UCSD-AML1 (cell line): Measurements from ENCODE around the gene HIVEP3.

Source experiments
- DNase-seq: peaks from one replicate; lab custom pipeline; 2025; ENCODE audit not compliant: unreplicated experiment; lab: John Stamatoyannopoulos, UW

HIVEP3 gene

DNA sequence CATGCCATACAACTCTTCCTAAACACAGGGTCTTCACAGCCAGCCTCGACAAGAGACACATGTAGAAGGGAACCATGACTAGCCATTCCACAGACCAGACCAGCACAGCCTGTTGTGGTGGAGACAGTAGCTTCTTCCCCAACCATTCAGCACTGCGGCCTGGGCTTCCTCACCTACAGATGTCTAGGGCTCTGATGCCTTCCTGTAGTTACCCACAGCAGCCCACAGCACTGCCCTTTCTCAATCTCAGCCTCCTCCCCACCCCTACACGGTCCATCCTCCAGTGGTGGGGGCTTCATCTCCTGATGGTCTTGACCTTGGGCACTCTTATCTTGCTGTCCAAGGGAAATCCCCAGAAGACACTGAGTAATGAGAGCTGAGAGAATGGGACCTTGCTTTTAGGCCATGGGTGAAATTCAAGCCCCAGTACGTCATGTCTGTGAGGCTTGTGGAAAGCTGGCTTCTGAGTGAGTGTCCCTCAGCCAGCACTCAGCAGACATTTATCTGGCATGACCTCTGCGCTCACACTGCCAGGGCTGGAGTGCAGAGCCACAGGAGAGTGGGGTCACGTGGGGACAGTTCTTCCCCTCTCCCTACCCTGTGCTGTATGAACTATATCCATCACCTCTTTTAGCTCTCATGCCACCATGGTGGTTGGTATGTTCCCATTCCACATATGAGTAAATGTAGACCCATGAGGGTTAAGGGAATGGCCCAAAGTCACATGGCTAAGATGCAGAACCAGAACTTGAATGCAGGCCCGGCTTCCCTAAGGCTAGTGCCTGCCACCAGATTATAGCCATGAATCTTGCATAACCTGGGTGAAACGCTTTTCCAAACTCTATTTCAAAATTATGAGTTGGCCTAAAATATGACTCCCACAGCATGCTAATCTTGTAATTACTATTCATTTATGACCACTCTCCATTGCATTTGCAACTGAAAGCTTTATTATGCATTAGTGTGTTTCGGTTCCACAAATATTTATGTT is 104.7 kb downstream of the HIVEP3 start:
- no peak for DNase-seq

DNA sequence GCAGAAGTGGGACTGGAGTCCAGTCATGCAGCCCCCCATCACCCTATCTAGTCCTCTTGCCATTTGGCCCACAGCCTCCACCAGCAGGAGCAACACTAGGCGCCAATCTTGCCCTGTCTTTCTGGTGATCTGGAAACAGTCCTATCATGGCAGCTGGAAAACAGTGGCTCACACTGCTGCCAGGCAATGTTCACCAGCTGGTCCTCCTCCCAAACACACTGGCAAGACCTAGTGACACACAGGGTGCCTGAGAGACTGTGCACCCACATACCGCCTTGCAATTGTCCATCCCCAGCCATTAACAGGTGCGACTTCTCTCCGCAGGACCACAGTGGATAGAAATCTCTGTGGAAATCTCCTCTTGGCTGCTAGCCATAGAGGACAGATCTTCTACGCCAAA is 105.5 kb downstream of the HIVEP3 start:
- DNase-seq: no peak

DNA sequence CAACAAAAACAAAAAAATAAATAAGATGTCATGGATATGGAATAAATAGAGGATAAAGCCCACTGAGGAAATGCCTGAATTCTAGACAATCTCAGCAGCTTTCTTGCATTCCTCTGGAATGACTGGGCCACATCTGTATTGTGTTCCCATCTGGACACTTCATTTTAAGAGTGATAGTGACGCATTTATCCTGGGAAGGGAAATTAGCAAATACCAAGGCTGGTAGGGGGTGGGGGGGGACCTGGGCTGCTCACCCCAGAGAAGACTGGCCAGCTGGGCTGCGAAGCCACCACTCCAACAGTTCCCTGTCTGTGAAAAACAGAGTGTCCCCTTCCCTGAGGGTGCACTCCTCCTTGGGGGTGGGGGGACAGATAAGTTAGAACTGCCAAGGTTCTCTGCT is 106.3 kb downstream of the HIVEP3 start:
- no peak for DNase-seq

DNA sequence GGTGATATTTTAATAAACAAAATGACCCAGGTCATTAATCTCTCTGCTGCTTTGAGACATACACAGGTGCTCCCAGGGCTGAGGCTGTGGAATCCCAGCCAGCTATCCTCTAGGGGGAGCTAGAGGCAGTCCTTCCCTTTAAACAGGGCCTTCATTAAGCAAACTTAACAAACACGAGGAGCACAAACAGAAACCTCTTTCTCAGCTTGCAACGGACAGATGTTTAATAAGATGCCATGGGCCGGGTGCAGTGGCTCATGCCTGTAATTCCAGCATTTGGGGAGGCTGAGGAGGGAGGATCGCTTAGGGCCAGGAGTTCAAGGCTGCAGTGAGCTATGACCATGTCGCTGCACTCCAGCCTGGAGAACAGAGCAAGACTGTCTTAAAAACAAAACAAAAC is 106.7 kb downstream of the HIVEP3 start:
- peak; percentile 44 for DNase-seq

DNA sequence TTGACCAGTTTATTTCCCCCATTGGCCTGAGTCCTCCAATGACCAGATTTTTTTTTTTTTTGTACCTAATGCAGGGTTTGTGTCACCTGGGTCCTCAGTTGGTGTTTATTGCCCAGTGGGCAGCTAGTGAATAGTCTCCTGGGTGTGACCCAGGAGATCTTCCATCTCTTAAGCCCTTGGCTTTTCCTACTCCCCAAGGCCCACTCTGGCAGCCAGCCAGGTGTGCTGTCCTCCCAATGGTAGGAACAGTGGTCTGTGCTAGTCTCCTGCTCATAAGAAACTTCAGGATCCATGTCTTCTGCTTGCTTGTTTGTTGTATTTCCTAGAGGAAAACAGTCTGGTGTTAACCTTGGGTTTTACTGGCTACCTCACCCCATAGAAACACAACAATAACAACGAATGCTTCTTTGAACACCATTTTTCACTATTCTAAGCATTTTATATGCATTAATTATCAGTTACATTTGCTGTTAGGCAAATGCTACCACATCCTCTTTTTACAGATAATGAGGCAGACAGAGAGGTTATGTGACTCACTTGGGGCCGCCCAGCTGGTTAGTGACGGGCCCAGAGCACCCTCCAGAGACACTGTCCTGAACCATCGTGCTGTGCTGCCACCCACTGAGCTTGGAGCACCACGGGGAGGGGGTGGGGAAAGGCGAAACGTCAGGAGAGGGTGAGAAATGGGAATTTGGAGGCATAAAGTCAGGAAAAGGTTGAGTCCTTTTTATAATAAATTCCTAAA is 107.5 kb downstream of the HIVEP3 start:
- DNase-seq: no peak

DNA sequence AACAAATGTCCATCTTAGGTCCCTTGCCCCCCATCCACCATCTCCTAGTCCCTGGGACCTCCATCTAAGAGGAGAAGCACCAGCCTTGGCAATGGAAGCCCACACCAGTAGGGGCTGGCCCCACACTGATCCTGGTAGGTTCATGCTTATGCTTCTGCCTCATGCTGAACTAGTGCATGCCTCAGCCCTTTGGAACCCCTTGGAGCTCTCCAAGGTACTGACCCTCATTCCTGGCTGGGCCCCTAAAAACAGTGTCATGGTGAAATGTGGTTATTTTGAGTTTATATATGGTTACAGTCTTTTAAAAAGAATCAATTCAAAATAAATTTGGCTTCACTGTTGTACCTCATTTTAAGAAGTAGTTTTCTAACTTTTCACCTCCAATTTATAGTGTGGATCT is 108.3 kb downstream of the HIVEP3 start:
- peak; percentile 44 for DNase-seq

DNA sequence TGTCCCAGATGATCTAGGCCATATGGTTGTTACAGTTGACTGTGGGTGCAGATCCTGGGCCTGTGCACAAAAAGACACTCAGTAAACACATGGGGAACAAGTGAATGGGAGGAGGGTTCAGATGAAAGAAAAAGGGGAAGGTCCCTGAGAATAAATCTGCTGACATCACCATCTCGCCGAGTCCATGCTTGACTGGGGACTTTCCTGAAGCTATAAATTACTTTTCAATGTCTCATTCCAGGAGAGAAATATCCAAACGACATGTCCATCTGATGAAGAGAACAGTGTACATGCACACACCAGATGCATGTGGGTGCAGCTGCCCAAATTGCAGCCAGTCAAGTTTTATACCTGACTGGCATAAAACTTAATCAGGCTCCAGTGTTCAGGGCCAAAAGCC is 109.0 kb downstream of the HIVEP3 start:
- DNase-seq: no peak

DNA sequence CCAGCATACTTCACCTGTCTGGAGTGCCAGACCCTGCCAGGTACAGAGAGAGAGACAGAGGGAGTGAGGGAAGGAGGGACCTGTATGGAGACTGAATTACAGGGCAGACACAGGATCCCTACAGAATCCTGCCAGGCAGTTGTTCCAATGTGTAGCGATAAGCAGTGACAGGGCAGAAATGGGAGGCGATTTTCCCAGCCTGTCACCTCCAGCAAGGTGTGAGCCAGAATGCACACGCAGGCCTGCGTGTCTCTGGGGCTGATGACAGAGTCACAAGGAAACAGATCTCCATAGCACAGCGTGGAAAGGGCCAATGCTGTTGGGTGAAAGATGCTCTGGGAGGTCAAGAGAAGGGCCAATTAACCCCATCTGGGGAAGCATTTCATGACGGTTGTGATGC is 111.3 kb downstream of the HIVEP3 start:
- no peak for DNase-seq

DNA sequence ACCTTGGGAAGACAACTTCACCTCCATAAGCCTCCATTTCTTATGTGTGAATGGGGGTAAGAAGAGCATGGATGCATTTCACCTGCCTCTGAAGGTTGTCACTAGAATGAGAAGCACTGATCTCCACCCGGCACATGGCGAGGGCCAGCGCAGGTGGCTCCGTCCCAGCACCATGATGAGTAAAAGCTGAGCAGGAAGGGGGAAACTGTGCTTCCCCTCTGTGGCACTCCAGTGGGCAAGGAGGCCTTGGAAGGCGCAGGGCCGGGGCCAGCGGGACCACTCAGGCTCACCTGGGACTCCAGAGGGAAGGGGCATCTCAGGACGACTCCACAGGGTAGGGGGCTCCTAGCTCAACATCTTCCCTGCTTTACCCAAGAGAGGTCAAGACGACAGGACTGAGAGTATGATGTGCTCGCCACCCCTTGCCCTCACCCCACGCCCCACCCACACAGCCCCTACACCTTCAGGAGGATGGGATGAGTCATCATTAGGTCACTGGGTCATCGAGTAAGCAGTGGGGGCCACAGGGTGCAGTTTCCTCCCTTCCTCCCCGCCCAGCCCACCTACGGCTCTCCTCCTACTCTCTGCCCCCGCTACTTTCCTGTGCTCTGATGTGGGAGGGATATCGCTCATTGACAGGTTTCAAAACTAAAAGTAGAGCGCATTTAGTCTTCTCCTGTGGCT is 112.1 kb downstream of the HIVEP3 start:
- no peak for DNase-seq

DNA sequence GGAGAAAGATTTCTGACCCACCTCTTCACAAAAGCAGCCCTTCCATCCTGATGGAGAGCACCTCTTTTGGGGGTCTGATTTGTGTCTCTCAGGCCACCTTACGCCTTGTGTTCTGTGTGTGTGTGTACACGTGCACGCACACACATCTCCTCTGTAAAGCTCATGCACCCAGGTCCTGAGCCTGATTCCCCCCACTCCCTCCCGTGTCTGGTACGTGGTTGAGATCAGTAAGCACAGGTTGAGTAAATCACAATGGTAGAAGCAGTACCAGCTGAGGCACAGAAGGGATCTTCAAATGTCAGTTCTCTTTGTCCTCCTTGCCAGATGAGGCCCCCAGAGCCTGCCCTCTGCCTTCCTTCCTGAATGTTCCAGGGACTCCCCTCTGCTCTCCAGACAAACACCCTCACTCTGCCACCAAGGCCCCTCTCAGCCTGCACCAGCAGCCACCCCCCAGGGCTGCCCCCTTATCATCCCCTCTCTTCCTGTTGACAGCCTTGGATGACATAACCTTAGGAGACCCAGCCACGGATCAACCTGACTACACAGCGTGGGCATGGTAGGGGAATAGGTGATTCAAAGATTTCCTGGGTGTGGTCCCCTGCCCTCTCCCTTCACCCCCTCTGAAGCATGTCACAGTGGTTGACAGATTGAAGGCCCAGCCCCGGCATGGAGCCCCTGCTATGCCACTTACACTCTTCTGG is 112.8 kb downstream of the HIVEP3 start:
- no peak for DNase-seq

DNA sequence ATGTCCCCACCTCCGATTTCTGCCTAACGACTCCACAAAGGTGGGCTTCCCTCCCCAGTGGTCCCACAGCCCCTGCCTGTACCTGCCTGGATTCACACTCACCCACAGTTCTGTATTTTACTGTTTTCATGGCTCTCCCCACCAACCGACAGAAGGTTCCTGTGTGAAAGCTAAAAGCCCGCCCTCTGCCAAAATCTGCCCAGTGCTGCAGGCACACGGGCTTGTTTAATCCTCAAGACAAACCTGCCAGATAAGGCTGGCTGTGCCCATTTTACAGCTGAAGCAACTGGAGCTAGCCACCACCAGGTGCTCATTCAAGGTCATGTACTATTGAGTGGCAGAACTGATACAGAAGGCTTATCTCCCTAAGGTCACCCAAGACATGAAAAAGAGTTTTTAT is 114.5 kb downstream of the HIVEP3 start:
- DNase-seq: no peak

DNA sequence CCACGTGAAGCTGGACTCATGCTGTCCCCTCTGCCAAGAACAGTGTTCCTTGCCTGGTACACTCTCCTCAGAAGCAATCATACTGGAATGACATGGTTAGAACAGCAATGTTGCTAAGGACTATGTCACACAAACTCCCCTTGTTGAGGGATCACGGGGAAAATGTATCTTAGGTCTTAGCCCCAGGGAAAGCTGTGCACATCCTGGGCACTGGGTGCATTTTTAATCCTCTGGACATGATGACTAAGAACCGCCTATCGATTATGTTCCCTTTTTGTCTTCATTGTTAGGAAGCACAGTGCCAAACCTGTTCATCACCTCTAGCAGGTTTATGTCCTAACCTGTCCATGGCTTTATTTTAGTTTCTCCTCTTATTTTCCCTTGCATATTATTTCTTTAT is 115.1 kb downstream of the HIVEP3 start:
- DNase-seq: no peak

DNA sequence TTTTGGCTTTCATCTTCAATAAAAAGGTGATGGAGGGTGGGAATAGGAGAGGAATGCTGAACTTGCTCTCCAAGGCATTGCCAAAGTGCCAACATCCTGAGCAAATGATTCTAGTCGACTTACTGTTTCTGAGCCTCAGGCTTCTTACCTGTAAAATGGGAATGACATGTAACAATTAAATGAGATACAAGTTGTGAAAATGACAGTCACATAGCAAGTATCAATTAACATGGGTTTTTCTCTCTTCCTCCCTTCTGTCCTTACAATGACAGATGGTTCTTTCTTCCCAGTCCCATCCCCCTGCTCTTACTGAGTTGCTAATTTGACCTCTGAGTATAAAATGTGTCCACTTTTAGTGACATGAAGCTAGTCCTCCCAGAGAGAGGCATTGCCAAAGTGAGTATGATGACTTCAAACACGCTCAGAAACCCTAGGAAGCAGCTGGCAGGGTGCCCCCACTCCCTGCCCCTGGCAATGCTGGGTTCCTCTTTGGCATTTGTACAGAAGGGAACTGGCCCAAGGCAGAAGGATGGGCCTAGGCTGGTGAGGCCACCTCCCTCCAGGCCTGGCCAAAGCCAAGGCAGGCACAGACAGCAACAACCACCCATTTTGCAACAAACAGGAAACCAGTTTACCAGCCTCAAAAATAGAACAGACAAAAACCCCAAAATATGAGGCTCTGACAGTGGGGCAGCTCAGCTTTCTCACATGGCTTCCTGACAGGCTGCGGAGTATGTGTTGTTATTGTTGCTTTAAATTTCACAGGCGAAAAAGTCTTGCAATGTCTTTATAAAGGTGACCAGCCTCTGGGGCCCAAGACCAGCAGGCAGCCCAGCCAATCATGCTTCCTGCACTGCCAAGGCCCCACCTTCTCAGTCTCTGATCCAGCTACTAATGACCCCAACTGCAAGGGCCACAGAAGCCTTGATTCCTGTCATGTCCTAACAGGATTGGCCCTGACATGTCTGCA is 115.9 kb downstream of the HIVEP3 start:
- peak; percentile 77 for DNase-seq

DNA sequence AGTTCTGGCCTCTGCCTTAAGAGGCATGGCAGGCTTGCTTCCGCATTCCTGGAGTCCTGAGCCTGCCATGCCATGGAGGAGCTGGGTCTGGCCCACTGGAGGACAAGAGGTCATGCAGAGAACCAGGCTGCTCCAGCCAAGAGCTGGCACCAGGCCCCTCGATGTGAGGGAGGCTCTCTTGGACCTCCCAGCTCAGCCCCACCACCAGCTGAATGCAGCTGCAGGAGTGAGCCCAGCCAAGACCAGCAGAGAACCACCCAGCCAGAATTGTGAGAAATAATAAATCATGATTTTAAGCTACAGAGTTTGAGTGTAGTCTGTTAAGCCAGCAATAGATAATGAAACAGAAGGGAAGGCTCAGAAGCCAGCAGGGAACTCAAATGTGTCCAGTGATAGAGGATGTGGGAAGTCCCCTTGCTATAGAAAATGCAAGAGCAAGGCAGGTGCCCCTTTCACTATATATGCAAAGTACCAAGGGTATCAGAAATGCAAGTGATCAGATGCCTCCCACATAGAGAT is 118.4 kb downstream of the HIVEP3 start:
- no peak for DNase-seq

DNA sequence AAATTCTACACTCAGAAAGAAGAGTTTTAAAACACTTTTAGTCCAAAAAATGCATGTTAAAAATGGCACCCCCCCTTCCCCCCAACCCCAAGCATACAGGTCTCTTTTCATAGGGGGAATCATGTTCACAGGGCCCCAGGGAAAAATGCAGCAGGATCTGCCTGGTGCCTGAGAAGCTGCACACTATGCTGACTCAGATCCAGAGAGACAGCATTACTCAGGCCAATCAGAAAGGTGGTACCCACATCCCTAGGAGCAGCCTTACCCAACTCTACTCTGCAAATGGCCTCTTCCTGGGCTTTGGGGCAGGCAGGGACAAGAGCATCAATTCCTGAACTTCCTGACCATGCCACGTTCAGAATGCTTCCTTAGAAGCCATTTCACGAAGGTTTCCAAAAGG is 119.0 kb downstream of the HIVEP3 start:
- no peak for DNase-seq

DNA sequence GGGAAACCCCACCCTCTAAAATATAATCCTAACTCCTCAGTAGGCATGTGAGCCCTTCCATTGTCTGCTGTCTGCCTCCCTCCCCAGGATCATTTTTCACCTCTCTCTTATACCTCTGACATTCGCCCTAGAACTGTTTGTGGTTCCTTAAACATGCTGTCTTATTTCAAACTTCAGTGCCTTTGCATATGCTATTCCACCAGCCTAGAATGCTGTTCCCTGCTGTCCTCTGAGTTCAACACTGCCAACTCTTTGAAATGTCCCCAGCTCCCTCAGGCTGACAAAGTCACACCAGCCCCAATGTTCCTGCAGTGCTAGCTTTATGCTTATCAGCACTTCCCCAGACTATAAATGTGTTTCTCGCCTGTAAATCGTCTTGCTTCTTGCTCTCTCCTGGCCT is 119.5 kb downstream of the HIVEP3 start:
- no peak for DNase-seq

DNA sequence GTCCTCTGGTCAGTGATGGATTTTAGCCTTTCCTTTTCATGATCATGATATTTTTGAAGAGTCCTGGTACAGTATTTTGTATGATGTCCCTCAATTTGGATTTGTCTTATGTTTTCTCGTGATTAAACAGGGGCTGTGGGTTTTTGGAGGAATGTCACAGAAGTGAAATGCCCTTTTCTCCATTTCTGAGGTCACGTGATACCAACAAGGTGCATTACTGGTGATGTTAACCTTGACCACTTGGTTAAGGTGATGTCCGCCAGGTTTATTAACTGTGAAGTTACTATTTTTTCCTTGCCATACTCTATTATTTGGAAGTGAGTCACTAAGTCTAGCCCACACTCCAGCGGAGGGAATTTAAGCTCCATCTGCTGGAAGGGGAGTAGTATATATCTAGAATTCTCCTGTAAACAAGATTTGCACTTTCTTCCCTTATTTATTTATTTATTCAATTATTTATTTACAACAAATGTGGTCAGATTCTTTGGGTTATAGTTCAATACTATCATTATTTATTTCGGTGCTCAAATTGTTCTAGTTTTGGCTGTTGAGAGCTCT is 123.4 kb downstream of the HIVEP3 start:
- DNase-seq: no peak

DNA sequence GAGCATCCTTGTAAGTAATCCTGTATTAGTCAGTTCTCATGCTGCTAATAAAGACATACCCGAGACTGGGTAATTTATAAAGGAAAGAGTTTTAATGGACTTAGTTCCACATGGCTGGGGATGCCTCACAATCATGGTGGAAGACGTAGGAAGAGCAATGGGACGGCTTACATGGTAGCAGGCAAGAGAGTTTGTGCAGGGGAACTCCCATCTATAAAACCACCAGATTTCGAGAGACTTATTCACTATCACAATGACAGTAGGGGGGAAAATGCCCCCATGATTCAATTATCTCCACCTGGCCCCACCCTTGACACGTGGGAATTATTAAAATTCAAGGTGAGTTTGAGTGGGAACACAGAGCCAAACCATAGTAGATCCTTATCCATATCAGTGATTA is 124.7 kb downstream of the HIVEP3 start:
- DNase-seq: no peak

DNA sequence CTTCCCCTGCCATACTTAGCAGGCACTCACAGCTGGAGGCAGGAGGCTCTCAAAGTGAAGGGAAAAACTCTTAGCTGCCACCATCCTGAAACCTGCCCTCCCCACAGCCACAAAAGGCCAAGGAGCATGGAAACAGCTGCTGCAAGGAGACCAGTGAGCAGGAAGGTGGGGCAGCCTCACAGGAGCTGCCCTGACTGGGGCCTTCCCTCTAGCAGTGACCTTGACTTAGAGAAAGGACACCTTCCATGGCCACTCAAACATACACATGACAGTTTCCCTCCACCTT is 126.3 kb downstream of the HIVEP3 start:
- DNase-seq: peak; percentile 64
